Astrocyte (in vitro differentiated cells and primary cell): ENCODE results near the gene FAM227A. TPM values are rescaled to one million over a fixed set of nuclear protein-coding genes. Genes with fewer than 3 reads are reported as not detected.

Experiments used
- DNase-seq: peaks from one replicate; pipeline ENCODE4 v3.0.0-alpha.2; 2010; ENCODE audit warnings: low read depth
- FAIRE-seq: peaks from 2 replicates; lab custom pipeline; 2011; peaks lifted over from hg19 to GRCh38; lab: Jason Lieb, UNC
- H2AFZ ChIP-seq: 2 replicates; pipeline ENCODE4 v1.6.0; 2012; ENCODE audit warnings: low read depth, low read length, inconsistent platforms
- H3K27ac ChIP-seq: 2 replicates; pipeline ENCODE4 v1.5.1; 2011; ENCODE audit warnings: low read depth, low read length, inconsistent platforms
- H3K27me3 ChIP-seq: 2 replicates; pipeline ENCODE4 v1.6.0; 2011; ENCODE audit warnings: low read length, inconsistent platforms; ENCODE audit not compliant: insufficient read depth
- H3K36me3 ChIP-seq: 2 replicates; pipeline ENCODE4 v1.5.1; 2011; ENCODE audit warnings: low read length, inconsistent platforms; ENCODE audit not compliant: insufficient read depth
- H3K4me1 ChIP-seq: 2 replicates; pipeline ENCODE4 v1.5.1; 2011; ENCODE audit warnings: low read length, inconsistent platforms; ENCODE audit not compliant: insufficient read depth
- H3K4me2 ChIP-seq: 2 replicates; pipeline ENCODE4 v1.6.0; 2012; ENCODE audit warnings: low read length, inconsistent platforms
- H3K4me3 ChIP-seq: 2 replicates; pipeline ENCODE4 v1.5.1; 2011; ENCODE audit warnings: low read depth, mild to moderate bottlenecking, low read length, inconsistent platforms; ENCODE audit not compliant: insufficient read depth
- H3K79me2 ChIP-seq: 2 replicates; pipeline ENCODE4 v1.6.0; 2012; ENCODE audit warnings: mild to moderate bottlenecking, low read length, inconsistent platforms; ENCODE audit not compliant: insufficient read depth
- H3K9ac ChIP-seq: 2 replicates; pipeline ENCODE4 v1.6.0; 2012; ENCODE audit warnings: mild to moderate bottlenecking, low read length, inconsistent platforms
- H3K9me3 ChIP-seq: 2 replicates; pipeline ENCODE4 v1.5.1; 2012; ENCODE audit warnings: low read depth, mild to moderate bottlenecking, low read length, inconsistent platforms; ENCODE audit not compliant: insufficient read depth
- H4K20me1 ChIP-seq: 2 replicates; pipeline ENCODE4 v1.6.0; 2012; ENCODE audit warnings: low read length, inconsistent platforms; ENCODE audit not compliant: insufficient read depth
- H3K27ac Mint-ChIP-seq: one replicate; pipeline ENCODE4 v1.8.0; 2021; ENCODE audit warnings: mild to moderate bottlenecking, mixed read lengths; ENCODE audit not compliant: unreplicated experiment
- H3K27me3 Mint-ChIP-seq: one replicate; pipeline ENCODE4 v1.8.0; 2021; ENCODE audit warnings: low read depth, mixed read lengths; ENCODE audit not compliant: unreplicated experiment
- H3K36me3 Mint-ChIP-seq: one replicate; pipeline ENCODE4 v1.8.0; 2021; ENCODE audit warnings: low read depth, mixed read lengths; ENCODE audit not compliant: unreplicated experiment
- H3K4me1 Mint-ChIP-seq: one replicate; pipeline ENCODE4 v1.8.0; 2021; ENCODE audit warnings: low read depth, mixed read lengths; ENCODE audit not compliant: unreplicated experiment
- H3K4me3 Mint-ChIP-seq: one replicate; pipeline ENCODE4 v1.8.0; 2021; ENCODE audit warnings: mild to moderate bottlenecking, moderate library complexity, mixed read lengths; ENCODE audit not compliant: unreplicated experiment
- H3K9me3 Mint-ChIP-seq: one replicate; pipeline ENCODE4 v1.8.0; 2021; ENCODE audit warnings: mild to moderate bottlenecking, mixed read lengths; ENCODE audit not compliant: unreplicated experiment
- CTCF ChIP-seq: IDR thresholded peaks from 2 replicates; pipeline ENCODE4 v1.5.1; 2011; ENCODE audit warnings: low read depth, mild to moderate bottlenecking, inconsistent platforms, low read length, moderate library complexity; ENCODE audit not compliant: insufficient read depth
- EZH2 ChIP-seq: IDR thresholded peaks from 2 replicates; pipeline ENCODE4 v1.6.1; 2012; ENCODE audit warnings: mild to moderate bottlenecking, low read length, inconsistent platforms; ENCODE audit not compliant: insufficient read depth
- total RNA-seq: library from RNA; stranded (reverse); gene quantifications from 2 replicates; pipeline ENCODE4 v1.2.1, GENCODE V29; 2021

FAM227A gene
- total RNA-seq, 1 donor from 2014 or later: 3.4 TPM

GRCh38 chr22:38657045-38657909 is 1.1 kb upstream of the FAM227A start:
- H3K4me2 ChIP-seq: peak overlapping the region; percentile 93
- Mint-ChIP-seq H3K27me3 (no peaks in the 10 kb centered on the region), H3K9me3 (no peaks in the 10 kb centered on the region), H3K27ac (peak overlapping the region; percentile 95), H3K4me1 (peaks cover 6% of the 10 kb centered on the region), H3K4me3 (peak overlapping the region; percentile 95), H3K36me3 (no peaks in the 10 kb centered on the region)
- peak overlapping the region; percentile 96 for H3K9ac ChIP-seq
- H3K79me2 ChIP-seq: peaks cover 16% of the 10 kb centered on the region
- peak overlapping the region; percentile 95 for H3K4me3 ChIP-seq
- H4K20me1 ChIP-seq: peaks cover under 1% of the 10 kb centered on the region
- TF ChIP-seq EZH2: no peak
- TF ChIP-seq CTCF: no peak
- DNase-seq: peak; percentile 39
- H3K4me1 ChIP-seq: peaks cover 14% of the 10 kb centered on the region
- H3K9me3 ChIP-seq: no peaks in the 10 kb centered on the region
- peak overlapping the region; percentile 85 for H2AFZ ChIP-seq
- peak overlapping the region; percentile 99 for H3K27ac ChIP-seq
- H3K27me3 ChIP-seq: no peaks in the 10 kb centered on the region
- peaks cover 3% of the 10 kb centered on the region for H3K36me3 ChIP-seq
- FAIRE-seq: no peak

GRCh38 chr22:38655519-38656255 is 505 bp downstream of the FAM227A start:
- no peaks in the 10 kb centered on the region for H3K27me3 ChIP-seq
- Mint-ChIP-seq H3K4me3 (peak overlapping the region; percentile 95), H3K27me3 (no peaks in the 10 kb centered on the region), H3K9me3 (no peaks in the 10 kb centered on the region), H3K27ac (peak overlapping the region; percentile 99), H3K4me1 (peaks cover 6% of the 10 kb centered on the region), H3K36me3 (no peaks in the 10 kb centered on the region)
- peaks cover 14% of the 10 kb centered on the region for H3K4me1 ChIP-seq
- TF ChIP-seq CTCF: no peak
- TF ChIP-seq EZH2: no peak
- no peaks in the 10 kb centered on the region for H3K36me3 ChIP-seq
- H3K4me3 ChIP-seq: peak overlapping the region; percentile 95
- no peaks in the 10 kb centered on the region for H3K9me3 ChIP-seq
- peak overlapping the region; percentile 96 for H3K9ac ChIP-seq
- DNase-seq (no peak), FAIRE-seq (no peak)
- peak overlapping the region; percentile 99 for H3K27ac ChIP-seq
- no peaks in the 10 kb centered on the region for H4K20me1 ChIP-seq
- peak overlapping the region; percentile 93 for H3K4me2 ChIP-seq
- peak overlapping the region; percentile 85 for H2AFZ ChIP-seq
- H3K79me2 ChIP-seq: peaks cover 15% of the 10 kb centered on the region
